ENCODE measurements around the gene MORN1. TPM values are rescaled to one million over a fixed set of nuclear protein-coding genes. Genes with fewer than 3 reads are reported as not detected.

The MORN1 gene
- total RNA-seq, 1 donor, result 13.4 TPM

GRCh38 chr1:2342384-2343022, 48.9 kb downstream of the MORN1 start:
- no peaks in the 10 kb centered on the region for H3K4me1 ChIP-seq (ENCODE audit: insufficient read depth, low read length)
- no peaks in the 10 kb centered on the region for H3K36me3 ChIP-seq (ENCODE audit: insufficient read depth, low read length)
- DNase-seq (ENCODE audit: insufficient read length, low spot score, missing footprints), result no peak
- no peak overlapping the region for H3K4me2 ChIP-seq (ENCODE audit: insufficient read depth, low read length)
- H2AFZ ChIP-seq (ENCODE audit: low read length), result no peak overlapping the region
- no peak for TF ChIP-seq CTCF (IDR thresholded peaks at IDR 0.05; ENCODE audit: extremely low read depth, low read depth, low read length)
- no peak overlapping the region for H3K4me3 ChIP-seq (ENCODE audit: insufficient read depth, low read length)
- no peaks in the 10 kb centered on the region for H4K20me1 ChIP-seq (ENCODE audit: insufficient read depth, low read length)
- no peaks in the 10 kb centered on the region for H3K79me2 ChIP-seq (ENCODE audit: insufficient read depth, low read length)
- no peaks in the 10 kb centered on the region for H3K27me3 ChIP-seq (ENCODE audit: insufficient read depth, low read length)
- no peak overlapping the region for H3K27ac ChIP-seq (ENCODE audit: low read depth, low read length)
- no peaks in the 10 kb centered on the region for H3K9me3 ChIP-seq (ENCODE audit: low read depth, low read length)

- H3K27me3 ChIP-seq (ENCODE audit: insufficient read depth, low read length), result no peaks in the 10 kb centered on the region
- H3K4me2 ChIP-seq (ENCODE audit: insufficient read depth, low read length), result no peak overlapping the region
- H4K20me1 ChIP-seq (ENCODE audit: insufficient read depth, low read length), result no peaks in the 10 kb centered on the region
- H3K79me2 ChIP-seq (ENCODE audit: insufficient read depth, low read length), result no peaks in the 10 kb centered on the region
- H2AFZ ChIP-seq (ENCODE audit: low read length), result no peak overlapping the region
- DNase-seq (ENCODE audit: insufficient read length, low spot score, missing footprints), result no peak
- H3K4me1 ChIP-seq (ENCODE audit: insufficient read depth, low read length), result no peaks in the 10 kb centered on the region
- no peak overlapping the region for H3K27ac ChIP-seq (ENCODE audit: low read depth, low read length)
- H3K36me3 ChIP-seq (ENCODE audit: insufficient read depth, low read length), result no peaks in the 10 kb centered on the region
- H3K4me3 ChIP-seq (ENCODE audit: insufficient read depth, low read length), result no peak overlapping the region
- TF ChIP-seq CTCF (IDR thresholded peaks at IDR 0.05; ENCODE audit: extremely low read depth, low read depth, low read length), result no peak
- H3K9me3 ChIP-seq (ENCODE audit: low read depth, low read length), result no peaks in the 10 kb centered on the region
Observed at GRCh38 chr1:2341706-2342383, 49.5 kb downstream of the MORN1 start.

GRCh38 chr1:2340918-2341254, 50.5 kb downstream of the MORN1 start:
- H2AFZ ChIP-seq (ENCODE audit: low read length), result no peak overlapping the region
- no peak overlapping the region for H3K4me3 ChIP-seq (ENCODE audit: insufficient read depth, low read length)
- H3K4me1 ChIP-seq (ENCODE audit: insufficient read depth, low read length), result no peaks in the 10 kb centered on the region
- H3K79me2 ChIP-seq (ENCODE audit: insufficient read depth, low read length), result no peaks in the 10 kb centered on the region
- no peak for DNase-seq (ENCODE audit: insufficient read length, low spot score, missing footprints)
- no peak for TF ChIP-seq CTCF (IDR thresholded peaks at IDR 0.05; ENCODE audit: extremely low read depth, low read depth, low read length)
- no peaks in the 10 kb centered on the region for H3K9me3 ChIP-seq (ENCODE audit: low read depth, low read length)
- no peak overlapping the region for H3K27ac ChIP-seq (ENCODE audit: low read depth, low read length)
- no peaks in the 10 kb centered on the region for H3K27me3 ChIP-seq (ENCODE audit: insufficient read depth, low read length)
- H3K4me2 ChIP-seq (ENCODE audit: insufficient read depth, low read length), result no peak overlapping the region
- no peaks in the 10 kb centered on the region for H3K36me3 ChIP-seq (ENCODE audit: insufficient read depth, low read length)
- H4K20me1 ChIP-seq (ENCODE audit: insufficient read depth, low read length), result no peaks in the 10 kb centered on the region

GRCh38 chr1:2340086-2340917, 51.1 kb downstream of the MORN1 start:
- no peak for TF ChIP-seq CTCF (IDR thresholded peaks at IDR 0.05; ENCODE audit: extremely low read depth, low read depth, low read length)
- H3K9me3 ChIP-seq (ENCODE audit: low read depth, low read length), result no peaks in the 10 kb centered on the region
- no peak overlapping the region for H3K27ac ChIP-seq (ENCODE audit: low read depth, low read length)
- H3K27me3 ChIP-seq (ENCODE audit: insufficient read depth, low read length), result no peaks in the 10 kb centered on the region
- no peaks in the 10 kb centered on the region for H3K4me1 ChIP-seq (ENCODE audit: insufficient read depth, low read length)
- no peaks in the 10 kb centered on the region for H3K79me2 ChIP-seq (ENCODE audit: insufficient read depth, low read length)
- no peaks in the 10 kb centered on the region for H3K36me3 ChIP-seq (ENCODE audit: insufficient read depth, low read length)
- no peaks in the 10 kb centered on the region for H4K20me1 ChIP-seq (ENCODE audit: insufficient read depth, low read length)
- H3K4me2 ChIP-seq (ENCODE audit: insufficient read depth, low read length), result no peak overlapping the region
- DNase-seq (ENCODE audit: insufficient read length, low spot score, missing footprints), result no peak
- no peak overlapping the region for H3K4me3 ChIP-seq (ENCODE audit: insufficient read depth, low read length)
- H2AFZ ChIP-seq (ENCODE audit: low read length), result no peak overlapping the region
